A549 (cell line): ENCODE data around the gene SLC16A6. TPM values are rescaled to one million over a fixed set of nuclear protein-coding genes. Genes with fewer than 3 reads are reported as not detected.

Experiments
- ATAC-seq, 2 experiments: fragments of 200-7000 bp in 1 of 2; fragments of >200 bp in 1 of 2; cut with Nextera tagmentation in 1 of 2; cut with Tn5 transposase in 1 of 2; 3 replicates each; pipeline versions ENCODE4 v1.8.0 to v1.9.1; 2018 to 2020; ENCODE audit warnings: mild to moderate bottlenecking in 1 of 2, moderate library complexity in 1 of 2
- CTCF ChIA-PET: fragments of 300-600 bp; sonication (Branson Sonifier 250); formaldehyde crosslinking; extraction: SDS; loops from one replicate; lab custom pipeline; 2021; ENCODE audit warnings: antibody characterized with exemption, inconsistent platforms; lab: Yijun Ruan, JAX
- POLR2A ChIA-PET: fragments of 350-600 bp; formaldehyde crosslinking; extraction: SDS; loops from one replicate; lab custom pipeline; 2021; ENCODE audit warnings: antibody characterized with exemption, inconsistent platforms; lab: Yijun Ruan, JAX
- DNase-seq, 2 experiments: peaks; one replicate each; pipeline versions ENCODE4 v3.0.0 to v3.0.0-alpha.2; 2011 to 2016; ENCODE audit warnings: low read depth in 1 of 2, low spot score in 1 of 2
- FAIRE-seq: peaks from 2 replicates; lab custom pipeline; 2011; peaks lifted over from hg19 to GRCh38; lab: Jason Lieb, UNC
- H3K27ac ChIP-seq, 2 experiments: fragments of >200 bp; sonication (Bioruptor Twin); formaldehyde crosslinking; 3 replicates each; pipeline ENCODE4 v1.5.1; 2016 to 2017
- H3K4me1 ChIP-seq: fragments of >200 bp; sonication (Bioruptor Twin); formaldehyde crosslinking; 3 replicates; pipeline ENCODE4 v1.6.1; 2016
- H3K4me2 ChIP-seq: fragments of >200 bp; sonication (Bioruptor Twin); formaldehyde crosslinking; 3 replicates; pipeline ENCODE4 v1.6.1; 2016
- H3K4me3 ChIP-seq: fragments of >200 bp; sonication (Bioruptor Twin); formaldehyde crosslinking; 3 replicates; pipeline ENCODE4 v1.5.1; 2016
- H3K9me3 ChIP-seq: fragments of >200 bp; sonication (Bioruptor Twin); formaldehyde crosslinking; 3 replicates; pipeline ENCODE4 v1.6.1; 2016
- BHLHE40 ChIP-seq: IDR thresholded peaks from 2 replicates; pipeline ENCODE4 v1.6.1; 2012; ENCODE audit warnings: low read depth, low read length, inconsistent platforms
- CBX2 ChIP-seq: fragments of 200-600 bp; sonication (generic); IDR thresholded peaks from 2 replicates; pipeline ENCODE4 v1.6.1; 2016; ENCODE audit warnings: low read depth, mild to moderate bottlenecking, borderline replicate concordance
- CHD2 ChIP-seq: fragments of 150-350 bp; IDR thresholded peaks from 2 replicates; pipeline ENCODE4 v1.6.1; 2014; ENCODE audit warnings: low read length; ENCODE audit not compliant: partially characterized antibody
- E2F6 ChIP-seq: IDR thresholded peaks from 2 replicates; pipeline ENCODE4 v1.6.1; 2012; ENCODE audit warnings: low read depth, borderline replicate concordance
- EHF ChIP-seq: fragments of 250-450 bp; sonication (Bioruptor Pico); IDR thresholded peaks from 2 replicates; pipeline ENCODE4 v1.5.0; 2020; ENCODE audit warnings: mild to moderate bottlenecking
- ELK1 ChIP-seq: fragments of 150-350 bp; IDR thresholded peaks from 2 replicates; pipeline ENCODE4 v1.6.1; 2014; ENCODE audit warnings: low read depth, mild to moderate bottlenecking, low read length
- FOXS1 ChIP-seq: fragments of 250-450 bp; sonication (Bioruptor Pico); IDR thresholded peaks from 2 replicates; pipeline ENCODE4 v1.5.0; 2020; ENCODE audit warnings: mild to moderate bottlenecking, moderate library complexity
- HES2 ChIP-seq: fragments of >200 bp; sonication (Bioruptor Twin); formaldehyde crosslinking; IDR thresholded peaks from 2 replicates; pipeline ENCODE4 v1.6.1; 2016
- HEYL ChIP-seq: fragments of 250-450 bp; sonication (Bioruptor Pico); IDR thresholded peaks from 2 replicates; pipeline ENCODE4 v1.8.0; 2021; ENCODE audit warnings: mild to moderate bottlenecking, moderate library complexity
- HOXA7 ChIP-seq: fragments of 250-450 bp; sonication (Bioruptor Pico); IDR thresholded peaks from 2 replicates; pipeline ENCODE4 v1.5.0; 2020; ENCODE audit warnings: mild to moderate bottlenecking, moderate library complexity
- HOXB13 ChIP-seq: fragments of 250-450 bp; sonication (Bioruptor Pico); IDR thresholded peaks from 2 replicates; pipeline ENCODE4 v1.5.0; 2020; ENCODE audit warnings: low read depth, mild to moderate bottlenecking, moderate library complexity
- JUN ChIP-seq, 2 experiments: fragments of >200 bp; sonication (Bioruptor Twin); formaldehyde crosslinking; IDR thresholded peaks; 2 replicates in 1 of 2; 3 replicates in 1 of 2; pipeline ENCODE4 v1.6.1; 2016 to 2017
- KDM5A ChIP-seq: fragments of 200-600 bp; sonication (generic); IDR thresholded peaks from 2 replicates; pipeline ENCODE4 v1.6.1; 2016; ENCODE audit warnings: antibody characterized with exemption, mild to moderate bottlenecking
- MAX ChIP-seq: IDR thresholded peaks from 2 replicates; pipeline ENCODE4 v1.6.1; 2012
- MYC ChIP-seq: IDR thresholded peaks from 2 replicates; pipeline ENCODE4 v1.6.1; 2012; ENCODE audit warnings: mild to moderate bottlenecking, inconsistent platforms, low read length, improper control_type of control experiment, borderline replicate concordance
- PHF8 ChIP-seq: fragments of 200-600 bp; sonication (generic); IDR thresholded peaks from 2 replicates; pipeline ENCODE4 v1.6.1; 2016; ENCODE audit warnings: low read depth, mild to moderate bottlenecking, antibody characterized with exemption, moderate library complexity, borderline replicate concordance
- REST ChIP-seq: fragments of 200-600 bp; sonication (generic); IDR thresholded peaks from 2 replicates; pipeline ENCODE4 v1.6.1; 2016; ENCODE audit warnings: antibody characterized with exemption, mild to moderate bottlenecking, moderate library complexity
- RFX5 ChIP-seq: fragments of 450-650 bp; IDR thresholded peaks from 2 replicates; pipeline ENCODE4 v1.7.1; 2014; ENCODE audit warnings: antibody characterized with exemption, mild to moderate bottlenecking, moderate library complexity
- TFCP2L1 ChIP-seq: fragments of 250-450 bp; sonication (Bioruptor Pico); IDR thresholded peaks from 2 replicates; pipeline ENCODE4 v1.5.0; 2021; ENCODE audit warnings: mild to moderate bottlenecking
- ZC3H11A ChIP-seq: fragments of 450-650 bp; IDR thresholded peaks from 2 replicates; pipeline ENCODE4 v1.6.1; 2014; ENCODE audit warnings: antibody characterized with exemption, mild to moderate bottlenecking
- WGBS: methylation state at CpG from one replicate; pipeline ENCODE4 v1.1.6; 2017; ENCODE audit errors: missing lambda C conversion rate; 5-methylcytosine and 5-hydroxymethylcytosine counted together
- polyA plus RNA-seq, 4 experiments: library from polyadenylated mRNA; depleted of rRNA in 3 of 4; stranded (reverse); fragments of >200 nt; fragmentation: RNase III in 1 of 4; extraction: RNeasy Plus Mini Kit Qiagen cat#74134 plus additional on column Dnase treatment in 1 of 4; gene quantifications; 2 replicates in 3 of 4; 3 replicates in 1 of 4; pipeline ENCODE4 v1.2.3, GENCODE V29; 2011 to 2017
- TF ChIP-seq, protein P1 (sequence below): fragments of >200 bp; sonication (Bioruptor Twin); formaldehyde crosslinking; IDR thresholded peaks from 3 replicates; pipeline ENCODE4 v1.5.1; 2016

The SLC16A6 gene
- polyA plus RNA-seq, 2 of the 4 experiments (the other 2 are of a cell fraction), result 0.17 to 0.52 TPM

GRCh38 chr17:68325961-68326360, 35.0 kb upstream of the SLC16A6 start:
- ChIA-PET CTCF (interaction anchor here (1.6 to 3.8 kb wide), 4 partner anchors 23 to 110 kb away, joined by 3 to 15 read pairs (median 6); no protein-coding TSS in a partner anchor), POLR2A (no interaction called here)
- Histone ChIP-seq H3K4me2 (no peak overlapping the region), H3K9me3 (no peaks in the 10 kb centered on the region), H3K27ac (no peak overlapping the region), H3K4me1 (no peaks in the 10 kb centered on the region), H3K4me3 (no peak overlapping the region)
- 38% methylated on average over 5 of the region's 5 CpGs for WGBS
- FAIRE-seq (no peak), DNase-seq (no peak), ATAC-seq (no peak)
- TF ChIP-seq ELK1, result no peak
- TF ChIP-seq EHF, result no peak
- no peak for TF ChIP-seq PHF8
- no peak for TF ChIP-seq MYC
- no peak for TF ChIP-seq HEYL (CRISPR knock-in tag)
- TF ChIP-seq RFX5, result no peak
- TF ChIP-seq CHD2, result no peak
- TF ChIP-seq MAX, result no peak
- no peak for TF ChIP-seq ZC3H11A
- no peak for TF ChIP-seq HOXA7 (CRISPR knock-in tag)
- no peak for TF ChIP-seq REST
- TF ChIP-seq CBX2, result no peak
- no peak for TF ChIP-seq TFCP2L1 (CRISPR knock-in tag)

GRCh38 chr17:68324654-68325336, 33.9 kb upstream of the SLC16A6 start:
- no peak overlapping the region for H3K4me2 ChIP-seq
- ATAC-seq (no peak), FAIRE-seq (no peak), DNase-seq (no peak)
- TF ChIP-seq HES2 (no peak), JUN (IDR thresholded peaks at IDR 0.05) (no peak), E2F6 (no peak), FOXS1 (CRISPR knock-in tag) (no peak), ELK1 (no peak), EHF (no peak), HOXB13 (CRISPR knock-in tag) (no peak), KDM5A (no peak), BHLHE40 (no peak), ZC3H11A (no peak)
- TF ChIP-seq, protein P1, sequence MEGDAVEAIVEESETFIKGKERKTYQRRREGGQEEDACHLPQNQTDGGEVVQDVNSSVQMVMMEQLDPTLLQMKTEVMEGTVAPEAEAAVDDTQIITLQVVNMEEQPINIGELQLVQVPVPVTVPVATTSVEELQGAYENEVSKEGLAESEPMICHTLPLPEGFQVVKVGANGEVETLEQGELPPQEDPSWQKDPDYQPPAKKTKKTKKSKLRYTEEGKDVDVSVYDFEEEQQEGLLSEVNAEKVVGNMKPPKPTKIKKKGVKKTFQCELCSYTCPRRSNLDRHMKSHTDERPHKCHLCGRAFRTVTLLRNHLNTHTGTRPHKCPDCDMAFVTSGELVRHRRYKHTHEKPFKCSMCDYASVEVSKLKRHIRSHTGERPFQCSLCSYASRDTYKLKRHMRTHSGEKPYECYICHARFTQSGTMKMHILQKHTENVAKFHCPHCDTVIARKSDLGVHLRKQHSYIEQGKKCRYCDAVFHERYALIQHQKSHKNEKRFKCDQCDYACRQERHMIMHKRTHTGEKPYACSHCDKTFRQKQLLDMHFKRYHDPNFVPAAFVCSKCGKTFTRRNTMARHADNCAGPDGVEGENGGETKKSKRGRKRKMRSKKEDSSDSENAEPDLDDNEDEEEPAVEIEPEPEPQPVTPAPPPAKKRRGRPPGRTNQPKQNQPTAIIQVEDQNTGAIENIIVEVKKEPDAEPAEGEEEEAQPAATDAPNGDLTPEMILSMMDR, result no peak
- no peaks in the 10 kb centered on the region for H3K9me3 ChIP-seq
- 90% methylated on average over 8 of the region's 8 CpGs for WGBS
- POLR2A ChIA-PET, result no interaction called here
- CTCF ChIA-PET, result interaction anchor here (1.1 to 3.8 kb wide), 6 partner anchors 10 to 139 kb away, joined by 3 to 15 read pairs (median 4); no protein-coding TSS in a partner anchor
- H3K27ac ChIP-seq, result no peak overlapping the region
- H3K4me1 ChIP-seq, result no peaks in the 10 kb centered on the region
- no peak overlapping the region for H3K4me3 ChIP-seq
